ENCODE measurements around the gene POLR1E. TPM values are rescaled to one million over a fixed set of nuclear protein-coding genes. Genes with fewer than 3 reads are reported as not detected.

POLR1E gene
- total RNA-seq, 6 donors from 2014 or later: 10.0 to 16.9 (median 14.5) TPM

GRCh38 chr9:37445832-37446231 lies 39.9 kb upstream of the POLR1E start:
- WGBS, 2 donors: 93 to 94% methylated on average over 6 of the region's 6 CpGs
- DNase-seq (no peak), ATAC-seq (ENCODE audit: low FRiP score in 2 of 2) (no peak)
- no peaks in the 10 kb centered on the region for H3K27me3 ChIP-seq
- TF ChIP-seq CTCF (IDR thresholded peaks at IDR 0.05): no peak
- no peaks in the 10 kb centered on the region for H3K4me1 ChIP-seq
- H3K27ac ChIP-seq: no peak overlapping the region
- H3K9me3 ChIP-seq: no peaks in the 10 kb centered on the region
- no peak overlapping the region for H3K4me3 ChIP-seq
- H3K36me3 ChIP-seq: peaks cover 7 to 26% (median 16%) of the 10 kb centered on the region in 4 donors

- DNase-seq: peak in 1 of 2 donors; percentile 13
- Histone ChIP-seq H3K36me3 (peaks cover 3 to 21% (median 10%) of the 10 kb centered on the region in 4 donors), H3K27ac (no peak overlapping the region), H3K27me3 (no peaks in the 10 kb centered on the region), H3K4me3 (no peak overlapping the region), H3K4me1 (no peaks in the 10 kb centered on the region), H3K9me3 (no peaks in the 10 kb centered on the region)
- 91% methylated on average over 4 of the region's 4 CpGs for WGBS, 2 donors
- TF ChIP-seq POLR2AphosphoS5 (IDR thresholded peaks at IDR 0.05) (no peak), POLR2A (IDR thresholded peaks at IDR 0.05) (no peak), CTCF (IDR thresholded peaks at IDR 0.05) (no peak), EP300 (IDR thresholded peaks at IDR 0.05) (no peak)
- ATAC-seq (ENCODE audit: low FRiP score in 2 of 2): no peak
Measured at GRCh38 chr9:37446401-37446800, 39.3 kb upstream of the POLR1E start.

GRCh38 chr9:37447111-37447510 lies 38.6 kb upstream of the POLR1E start:
- H3K36me3 ChIP-seq: peaks cover 0 to 14% (median 3%) of the 10 kb centered on the region in 4 donors
- TF ChIP-seq EP300 (IDR thresholded peaks at IDR 0.05): no peak
- H3K27me3 ChIP-seq: no peaks in the 10 kb centered on the region
- no peak for DNase-seq
- H3K9me3 ChIP-seq: no peaks in the 10 kb centered on the region
- no peak for ATAC-seq (ENCODE audit: low FRiP score in 2 of 2)
- H3K27ac ChIP-seq: no peak overlapping the region
- H3K4me1 ChIP-seq: peaks cover 0 to 3% (median 0%) of the 10 kb centered on the region in 4 donors
- no peak overlapping the region for H3K4me3 ChIP-seq

- WGBS, 2 donors: 89 to 91% methylated on average over 12 of the region's 12 CpGs
- no peak for DNase-seq
Measured at GRCh38 chr9:37449862-37450632, 35.7 kb upstream of the POLR1E start.

GRCh38 chr9:37451628-37452027 lies 34.1 kb upstream of the POLR1E start:
- H3K4me1 ChIP-seq: peaks cover 0 to 12% (median 7%) of the 10 kb centered on the region in 4 donors
- DNase-seq (no peak), ATAC-seq (ENCODE audit: low FRiP score in 2 of 2) (no peak)
- TF ChIP-seq EP300 (IDR thresholded peaks at IDR 0.05) (no peak), POLR2A (IDR thresholded peaks at IDR 0.05) (no peak), CTCF (IDR thresholded peaks at IDR 0.05) (no peak), POLR2AphosphoS5 (IDR thresholded peaks at IDR 0.05) (no peak)
- H3K27me3 ChIP-seq: no peaks in the 10 kb centered on the region
- 79 to 82% methylated on average over 3 of the region's 3 CpGs for WGBS, 2 donors
- no peaks in the 10 kb centered on the region for H3K9me3 ChIP-seq
- no peak overlapping the region for H3K4me3 ChIP-seq
- no peak overlapping the region for H3K27ac ChIP-seq
- peaks cover 0 to 9% (median 0%) of the 10 kb centered on the region in 4 donors for H3K36me3 ChIP-seq

More at GRCh38 chr9:37449862-37450632, 35.7 kb upstream of the POLR1E start:
- H3K4me3 ChIP-seq: no peak overlapping the region
- TF ChIP-seq CTCF (IDR thresholded peaks at IDR 0.05): no peak
- H3K4me1 ChIP-seq: peaks cover 0 to 12% (median 7%) of the 10 kb centered on the region in 4 donors
- H3K36me3 ChIP-seq: peaks cover 0 to 7% (median 0%) of the 10 kb centered on the region in 4 donors
- no peak for ATAC-seq (ENCODE audit: low FRiP score in 2 of 2)
- H3K27ac ChIP-seq: no peak overlapping the region
- H3K9me3 ChIP-seq: no peaks in the 10 kb centered on the region
- H3K27me3 ChIP-seq: no peaks in the 10 kb centered on the region
